SKM-1 (cell line): ENCODE results near the gene ODAPH.
A peak's percentile ranks its signal among the peaks of the same experiment; 100 is the strongest.
"Not testable (repeated sequence)": the region's sequence is repeated elsewhere in the genome, so short reads cannot be mapped to it uniquely, and the experiment has no call there.

Source experiments
- DNase-seq: peaks from one replicate; lab custom pipeline; 2025; ENCODE audit not compliant: unreplicated experiment; lab: John Stamatoyannopoulos, UW

Gene ODAPH

DNA sequence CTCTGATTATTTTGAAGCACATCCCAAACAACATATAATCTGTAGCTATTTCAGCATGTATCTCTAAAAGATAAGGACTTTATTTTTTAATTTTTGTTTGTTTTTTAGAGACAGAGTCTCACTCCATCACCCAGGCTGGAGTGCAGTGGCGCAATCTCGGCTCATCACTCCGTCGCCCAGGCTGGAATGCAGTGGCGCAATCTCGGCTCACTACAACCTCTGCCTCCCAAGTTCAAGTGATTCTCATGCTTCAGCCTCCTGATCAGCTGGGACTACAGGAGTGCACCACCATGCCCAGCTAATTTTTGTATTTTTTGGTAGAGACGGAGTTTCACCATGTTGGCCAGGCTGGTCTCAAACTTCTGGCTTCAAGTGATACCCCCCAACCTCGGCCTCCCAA, 11.6 kb upstream of the ODAPH start:
- not testable (repeated sequence) for DNase-seq

DNA sequence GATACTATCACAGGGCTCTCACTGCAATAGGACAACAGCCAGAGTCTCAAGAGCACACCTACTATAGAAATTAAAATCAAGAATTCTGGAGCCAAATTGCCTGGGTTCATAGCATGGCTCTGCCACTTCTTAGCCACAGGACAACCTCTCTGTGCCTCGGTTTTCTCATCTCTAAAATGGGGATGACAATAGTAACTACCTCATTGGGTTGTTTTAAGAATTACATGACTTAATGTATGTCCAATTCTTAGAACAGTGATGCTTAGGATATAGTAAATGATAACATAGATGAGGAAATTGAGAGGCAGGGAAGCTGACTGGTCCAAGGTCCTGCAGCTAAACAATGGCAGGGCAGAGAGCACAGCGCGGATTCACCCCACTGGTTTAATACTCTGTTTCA, 11.0 kb upstream of the ODAPH start:
- DNase-seq, result no peak

DNA sequence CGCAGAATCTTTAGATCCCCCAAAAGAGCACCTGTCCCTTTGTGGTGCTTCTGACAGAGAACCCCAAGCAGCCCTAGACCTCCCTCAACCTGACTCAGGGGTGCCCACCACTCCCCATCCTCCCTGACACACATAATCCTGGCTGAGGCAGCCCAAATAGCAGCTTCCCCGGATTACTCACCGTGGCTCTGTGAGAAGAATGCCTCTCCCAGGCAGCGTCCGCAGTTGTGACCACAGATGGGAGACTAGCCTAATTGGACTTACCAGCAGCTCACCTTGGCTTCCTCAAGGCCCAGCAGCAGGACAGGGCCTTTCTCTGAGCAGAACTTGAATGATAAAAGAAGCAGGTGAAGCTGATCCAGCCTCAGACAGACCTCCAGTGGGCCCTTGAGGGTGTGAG, 10.3 kb upstream of the ODAPH start:
- no peak for DNase-seq

DNA sequence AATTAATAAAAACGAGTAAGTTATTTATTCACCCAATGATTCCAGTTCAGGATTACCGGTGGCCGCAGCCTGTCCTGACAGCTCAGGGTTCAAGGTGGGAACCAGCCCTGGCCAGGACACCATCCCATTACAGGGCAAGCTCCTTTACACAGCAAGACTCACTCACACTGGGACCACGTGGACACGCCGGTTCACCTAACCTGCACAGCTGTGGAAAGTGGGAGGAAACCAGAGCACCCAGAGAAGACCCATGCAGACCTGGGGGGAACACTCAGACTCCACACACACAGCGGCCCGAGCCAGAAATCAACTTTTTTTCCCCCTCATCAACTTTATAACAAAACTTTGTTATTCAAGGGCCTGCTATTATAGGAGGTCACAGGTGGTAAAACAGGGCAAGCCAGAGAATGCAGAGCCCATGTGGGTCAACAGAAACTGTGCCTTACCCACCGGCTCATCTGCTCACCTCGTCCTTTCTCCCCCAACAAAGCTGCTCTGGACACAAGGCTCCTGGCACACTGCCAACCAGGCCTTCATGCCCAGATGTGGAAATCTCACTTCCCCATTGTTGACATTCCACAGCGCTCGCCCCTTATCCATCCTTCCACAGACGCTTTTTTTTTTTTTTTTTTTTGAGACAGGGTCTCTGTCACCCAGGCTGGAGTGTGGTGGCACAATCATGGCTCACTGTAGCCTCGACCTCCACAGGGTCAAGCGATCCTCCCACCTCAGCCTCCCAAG, 8.0 kb upstream of the ODAPH start:
- DNase-seq, result no peak

DNA sequence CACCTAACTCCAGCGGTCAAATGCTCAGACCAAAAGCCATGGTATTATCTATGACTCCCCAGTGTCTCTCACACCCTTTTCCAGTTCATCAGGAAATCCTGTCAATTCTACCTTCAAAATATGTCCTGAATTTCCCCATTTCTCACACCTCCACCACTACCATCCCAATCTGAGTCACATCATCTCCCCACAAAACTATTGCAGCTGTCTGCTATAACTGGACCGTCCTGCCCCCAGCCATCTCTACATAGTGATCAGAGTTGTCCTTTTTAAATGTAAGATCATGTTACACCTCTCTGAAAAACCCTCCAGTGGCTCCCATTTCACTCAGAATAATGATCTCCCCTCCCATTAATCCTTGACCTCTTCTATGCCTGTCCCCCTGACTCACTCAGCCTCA, 6.8 kb upstream of the ODAPH start:
- DNase-seq, result no peak

DNA sequence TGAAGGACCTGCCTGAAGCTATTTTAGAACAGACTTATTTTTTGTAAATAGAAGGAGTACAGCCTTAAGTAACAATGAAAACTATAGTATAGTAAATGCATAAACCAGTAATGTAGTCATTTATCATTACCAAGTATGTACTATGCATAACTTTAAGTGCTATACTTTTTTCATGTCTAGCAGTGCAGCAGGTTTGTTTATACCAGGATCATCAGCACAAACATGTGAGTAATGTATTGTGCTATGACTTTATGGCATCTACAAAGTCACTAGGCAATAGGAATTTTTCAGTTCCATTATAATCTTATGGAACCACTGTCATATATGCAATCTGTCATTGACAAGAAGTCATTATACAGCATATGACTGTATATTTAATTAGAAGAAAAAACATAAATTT, 3.4 kb upstream of the ODAPH start:
- DNase-seq, result no peak

DNA sequence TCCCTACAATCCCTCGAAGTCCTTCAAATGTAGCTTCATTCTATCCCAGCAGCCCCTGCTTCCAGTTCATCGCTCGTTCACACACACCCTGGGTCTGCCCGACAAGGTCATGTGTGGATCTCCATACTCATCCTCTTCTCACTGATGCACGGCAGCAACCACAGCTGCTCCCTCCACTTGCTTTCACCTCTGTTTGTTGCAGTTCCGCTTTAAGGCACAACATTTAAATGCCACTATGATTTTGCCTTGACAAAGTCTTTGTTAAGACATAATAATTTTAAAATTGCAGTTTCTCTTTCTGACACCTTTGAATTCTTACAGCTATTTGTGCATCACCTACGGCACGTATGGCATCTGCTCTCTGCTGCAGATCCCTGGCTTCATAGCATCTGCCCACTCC, 1.8 kb downstream of the ODAPH start:
- no peak for DNase-seq

DNA sequence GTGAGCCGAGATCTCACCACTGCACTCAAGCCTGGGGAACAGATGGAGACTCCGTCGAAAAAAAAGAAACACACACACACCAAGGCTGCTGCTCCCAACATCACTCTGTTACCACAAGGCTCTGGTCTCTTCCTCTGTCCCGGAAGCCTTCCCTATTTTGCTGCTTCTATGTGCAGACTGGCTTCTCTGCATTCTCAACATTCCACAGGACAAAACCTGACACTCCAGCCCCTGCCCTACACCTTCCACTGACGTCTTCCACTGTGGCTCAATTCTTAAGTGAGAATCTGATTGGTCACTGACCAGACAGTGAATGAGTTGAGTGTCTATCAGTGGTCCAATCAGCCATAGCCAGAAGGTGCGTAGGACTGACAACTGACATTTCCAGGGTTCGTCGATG, 5.9 kb downstream of the ODAPH start:
- no peak for DNase-seq

DNA sequence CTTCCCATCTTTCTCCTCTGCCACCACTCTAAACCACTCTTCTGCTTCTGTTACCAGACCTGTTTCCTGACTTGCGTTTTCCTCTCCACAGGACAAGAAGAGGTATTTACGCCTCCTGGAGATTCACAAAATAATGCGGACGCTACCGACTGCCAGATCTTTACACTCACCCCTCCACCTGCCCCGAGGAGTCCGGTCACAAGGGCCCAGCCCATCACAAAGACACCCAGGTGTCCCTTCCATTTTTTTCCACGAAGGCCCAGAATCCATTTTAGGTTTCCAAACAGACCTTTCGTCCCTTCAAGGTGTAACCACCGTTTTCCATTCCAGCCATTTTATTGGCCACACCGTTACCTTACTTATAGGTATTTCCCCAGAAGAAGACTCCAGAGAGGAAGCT, 8.2 kb downstream of the ODAPH start:
- no peak for DNase-seq

DNA sequence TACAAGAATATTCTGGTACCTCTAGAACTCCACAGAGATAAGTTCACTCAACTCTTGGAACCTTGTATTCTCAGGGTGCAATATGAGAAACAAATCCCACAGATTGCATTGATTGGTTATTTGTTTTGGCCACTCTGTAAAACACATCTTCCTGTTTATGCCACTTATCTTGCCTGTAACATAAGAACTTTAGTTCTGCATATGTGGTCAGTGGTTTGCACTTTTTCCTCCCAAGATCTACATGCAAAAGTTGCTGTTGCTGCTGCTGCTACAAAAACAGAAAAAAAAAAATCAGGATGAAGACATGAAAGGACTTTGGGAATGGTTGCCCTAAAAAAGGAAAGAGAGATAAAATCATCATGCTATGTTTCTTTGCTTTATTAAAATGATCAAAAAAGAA, 9.6 kb downstream of the ODAPH start:
- peak; percentile 24 for DNase-seq

DNA sequence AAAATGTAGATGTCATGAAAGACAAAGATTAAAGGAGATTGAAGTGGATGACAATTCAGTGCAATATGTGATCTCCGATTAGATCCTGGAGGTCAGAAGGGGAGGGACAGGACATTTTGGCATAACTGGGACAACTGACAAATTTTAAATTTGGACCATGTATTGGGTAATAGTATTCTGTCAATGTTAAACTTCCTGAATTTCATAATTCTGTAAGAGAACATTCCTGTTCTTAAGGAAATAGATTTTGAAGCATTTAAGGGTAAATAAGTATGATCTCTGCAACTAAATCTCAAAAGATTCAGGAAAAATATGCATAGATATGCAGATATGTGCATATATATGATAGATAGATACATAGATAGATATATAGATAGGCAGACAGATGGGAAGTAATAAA, 11.0 kb downstream of the ODAPH start:
- no peak for DNase-seq

DNA sequence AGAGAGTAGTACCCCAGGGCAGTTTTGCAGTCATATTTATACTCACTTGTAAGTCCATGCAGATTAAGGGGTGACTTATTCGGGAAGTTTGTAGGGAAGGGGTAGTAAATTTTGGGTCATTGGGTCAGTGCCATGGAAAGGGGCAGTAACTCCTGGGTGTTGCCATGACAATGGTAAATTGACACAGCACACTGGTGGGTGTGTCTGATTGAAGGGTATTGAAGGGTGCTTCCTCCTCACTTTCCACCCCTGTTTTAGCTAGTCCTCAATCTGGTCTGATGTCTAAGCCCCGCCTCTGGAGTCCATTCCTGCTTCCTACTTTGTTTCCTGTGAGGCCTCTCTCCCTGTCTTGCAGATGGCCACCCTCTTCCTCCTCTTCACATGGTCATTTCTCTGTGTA, 11.9 kb downstream of the ODAPH start:
- no peak for DNase-seq

DNA sequence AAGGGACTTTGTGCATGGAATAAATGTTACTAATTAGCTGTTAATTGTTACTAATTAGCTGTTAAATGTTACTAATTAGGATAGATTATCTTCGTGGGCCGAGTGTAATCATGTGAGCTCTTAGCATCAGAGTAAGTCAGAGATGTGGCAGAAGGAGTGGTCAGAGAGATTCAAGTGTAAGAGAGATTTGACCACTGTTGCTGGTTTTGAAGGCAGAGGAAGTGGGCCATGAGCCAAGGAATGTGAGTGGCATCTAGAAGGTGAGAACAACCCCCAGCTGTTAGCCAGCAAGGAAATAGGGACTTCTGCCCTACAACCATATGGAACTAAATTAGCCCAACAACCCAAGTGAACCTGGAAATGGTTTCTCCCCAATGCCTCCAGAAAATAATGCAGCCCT, 28.2 kb downstream of the ODAPH start:
- no peak for DNase-seq

DNA sequence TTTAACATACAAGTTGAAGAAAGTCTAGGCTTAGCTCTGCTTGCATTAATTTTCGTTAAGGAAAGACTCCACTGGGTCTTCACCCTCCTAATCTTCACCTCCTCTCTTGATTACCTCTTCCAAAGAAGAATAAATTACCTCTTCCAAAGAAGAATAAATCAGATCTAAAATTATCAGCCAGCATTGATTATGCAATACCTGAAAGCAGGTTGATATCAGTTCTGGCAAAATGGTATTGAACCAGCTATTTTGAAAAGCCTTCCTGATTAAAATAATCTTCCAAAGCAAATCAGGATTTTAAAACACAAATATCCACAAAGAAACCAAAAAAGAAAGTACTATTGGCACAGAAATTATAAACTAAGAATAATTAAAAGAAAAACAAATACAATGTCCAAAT, 37.5 kb downstream of the ODAPH start:
- no peak for DNase-seq

DNA sequence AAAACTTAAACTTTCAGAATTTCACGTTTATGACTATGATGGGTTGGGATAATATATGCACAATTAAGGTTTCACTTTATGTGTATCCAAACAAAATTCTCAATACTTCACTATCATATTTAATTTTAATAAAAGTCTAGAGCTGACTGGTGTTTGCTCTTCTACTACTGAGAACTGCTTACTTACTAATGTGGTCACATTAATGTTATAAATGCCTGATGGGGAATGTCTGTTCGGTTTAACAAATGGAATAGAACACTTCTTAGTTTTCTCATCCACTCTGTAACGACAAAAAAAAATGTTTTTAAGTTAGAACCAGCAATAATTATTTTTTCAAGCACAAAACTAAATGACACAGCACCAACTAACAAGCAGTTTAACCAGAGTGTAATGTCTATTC, 40.2 kb downstream of the ODAPH start:
- no peak for DNase-seq

DNA sequence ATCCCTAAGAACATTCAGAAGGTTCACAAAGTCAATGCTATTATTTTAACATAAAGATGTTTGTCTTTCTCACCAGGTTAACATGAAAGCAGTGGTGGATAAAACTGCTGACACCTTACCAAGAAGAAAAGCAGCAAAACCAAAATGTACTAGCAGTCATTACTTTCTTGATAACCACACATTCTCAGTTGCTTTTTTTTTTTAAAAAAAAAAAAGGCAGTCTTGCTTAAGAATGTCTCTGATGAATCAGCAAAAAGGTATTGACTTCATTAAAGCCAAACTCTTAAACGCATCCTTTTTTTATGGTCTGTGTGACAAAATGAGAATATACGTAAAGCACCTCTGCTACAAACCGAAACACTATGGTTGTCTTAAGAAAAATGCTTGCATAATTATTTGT, 42.5 kb downstream of the ODAPH start:
- no peak for DNase-seq

DNA sequence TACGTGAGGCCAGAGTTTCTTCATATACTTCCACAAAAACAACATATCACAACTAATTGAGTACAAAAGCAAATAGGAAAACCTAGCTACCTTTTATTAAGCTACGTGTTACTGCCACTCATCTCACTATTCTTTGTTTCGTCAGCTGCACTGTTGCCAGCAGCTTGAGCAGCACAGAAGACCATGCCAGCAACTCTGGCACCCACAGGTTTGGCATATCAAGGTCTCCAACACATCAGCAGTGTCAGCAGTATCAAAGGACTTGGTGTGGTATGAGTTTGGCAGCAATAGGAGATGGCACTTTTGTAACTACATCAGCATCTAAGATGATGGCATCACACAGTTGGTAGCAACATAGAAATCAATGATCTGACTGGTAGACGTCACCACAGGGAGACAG, 43.8 kb downstream of the ODAPH start:
- no peak for DNase-seq

DNA sequence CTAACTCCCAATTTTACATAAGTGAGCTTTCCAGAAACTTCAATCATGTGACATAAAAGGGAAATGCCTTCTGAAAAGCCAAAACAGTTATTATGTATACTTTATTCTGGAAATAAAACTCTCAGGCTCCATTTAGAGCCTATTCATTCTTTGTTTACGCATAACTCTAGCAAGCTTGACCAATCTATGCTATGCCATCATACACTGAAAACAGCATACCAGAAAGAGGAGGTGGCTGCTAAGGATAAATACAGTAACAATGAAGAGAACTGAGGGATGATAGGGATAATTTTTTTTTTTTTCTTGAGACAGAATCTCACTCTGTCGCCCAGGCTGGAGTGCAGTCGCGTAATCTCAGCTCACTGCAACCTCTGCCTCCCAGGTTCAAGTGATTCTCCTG, 50.1 kb downstream of the ODAPH start:
- no peak for DNase-seq

DNA sequence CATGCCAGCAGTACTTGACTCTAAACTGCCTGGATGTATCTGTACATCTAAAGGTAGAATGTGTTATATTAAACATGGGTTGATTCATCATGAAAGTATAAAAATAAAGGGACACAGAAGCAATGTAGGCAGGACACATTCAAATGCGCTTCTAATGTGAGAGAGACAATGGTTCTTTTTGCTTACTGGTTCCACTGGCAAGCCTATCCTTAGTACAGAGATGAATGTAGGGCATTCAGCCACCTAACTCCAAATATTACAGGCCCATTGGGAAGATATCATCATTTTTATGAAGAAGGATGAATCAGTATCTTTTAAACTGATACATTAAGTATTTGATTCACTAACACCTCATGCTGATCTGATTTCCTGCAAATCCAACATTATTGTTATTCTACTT, 56.4 kb downstream of the ODAPH start:
- no peak for DNase-seq
